ENCODE data around the gene PLEKHG4.

Gene PLEKHG4

DNA sequence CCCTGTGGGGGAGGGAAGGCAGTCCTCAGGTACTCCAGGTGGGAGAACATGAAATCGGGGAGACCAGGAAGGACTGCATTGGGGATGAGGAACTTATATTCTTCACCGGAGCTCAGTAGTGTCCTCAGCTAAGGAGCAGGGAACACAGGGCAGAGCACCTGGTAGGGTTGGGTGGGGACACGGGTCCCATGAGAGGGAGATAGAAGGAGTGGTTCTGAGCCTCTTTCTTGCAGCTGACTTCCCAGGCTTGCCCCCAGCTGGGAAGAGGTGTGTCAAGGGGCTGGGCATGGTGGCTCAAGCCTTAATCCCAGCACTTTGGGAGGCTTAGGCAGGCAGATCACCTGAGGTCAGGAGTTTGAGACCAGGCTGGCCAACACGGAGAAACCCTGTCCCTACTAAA lies 34.1 kb upstream of the PLEKHG4 start:
- DNase-seq: peak in 1 of 2 experiments; percentile 22

DNA sequence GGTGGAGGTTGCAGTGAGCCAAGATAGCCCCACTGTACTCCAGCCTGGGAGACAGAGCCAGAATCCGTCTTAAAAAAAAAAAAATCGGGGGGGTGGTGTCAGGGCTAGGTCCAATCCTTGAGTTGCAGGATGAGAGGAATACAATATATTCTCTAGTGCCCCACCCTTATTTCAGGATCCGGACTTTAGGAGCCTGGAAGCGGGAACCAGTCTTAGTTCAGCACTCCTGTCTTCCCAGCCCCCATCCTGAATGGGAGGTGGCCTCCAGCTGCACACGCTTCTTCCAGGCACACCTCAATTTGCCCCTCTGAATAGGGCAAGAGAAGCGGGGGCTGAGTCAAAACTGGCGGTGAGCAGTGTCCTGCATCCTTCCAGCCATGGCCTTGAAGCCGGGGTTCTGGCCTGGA lies 33.7 kb upstream of the PLEKHG4 start:
- DNase-seq: no peak

DNA sequence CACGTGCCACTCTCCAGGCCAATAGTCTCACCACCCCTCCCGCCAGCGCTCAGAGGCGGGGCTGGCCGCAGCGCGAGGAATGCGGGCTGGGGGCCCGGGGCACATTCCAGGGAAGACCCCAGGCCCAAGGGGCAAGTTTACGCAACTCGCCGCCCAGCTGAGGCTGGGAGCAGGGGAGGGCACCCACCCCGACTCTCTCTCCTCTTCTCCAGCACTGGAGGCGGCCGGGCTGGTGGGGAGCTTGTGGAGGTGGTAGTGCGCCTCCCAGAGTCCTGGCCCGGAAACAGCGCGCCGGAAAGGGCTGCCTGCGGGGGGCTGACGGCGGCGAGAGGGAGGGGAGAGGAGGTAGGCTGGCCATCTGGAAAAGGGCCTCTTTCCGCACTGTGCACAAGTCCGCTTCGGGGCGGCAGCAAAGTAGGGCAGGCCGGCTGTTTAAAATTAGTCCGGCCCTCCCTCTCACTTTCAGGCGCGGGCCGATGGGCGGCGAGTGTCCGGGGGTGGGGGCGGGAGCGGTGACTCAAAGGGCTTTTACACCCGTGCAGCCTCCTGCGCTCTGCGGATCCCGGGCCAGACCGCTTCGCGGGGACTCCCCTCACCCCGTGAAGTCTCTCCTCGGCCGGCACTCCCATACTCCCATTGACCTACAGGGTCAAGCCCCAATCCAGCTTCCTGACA lies 33.1 kb upstream of the PLEKHG4 start:
- peak; percentile 73 to 78 for DNase-seq

DNA sequence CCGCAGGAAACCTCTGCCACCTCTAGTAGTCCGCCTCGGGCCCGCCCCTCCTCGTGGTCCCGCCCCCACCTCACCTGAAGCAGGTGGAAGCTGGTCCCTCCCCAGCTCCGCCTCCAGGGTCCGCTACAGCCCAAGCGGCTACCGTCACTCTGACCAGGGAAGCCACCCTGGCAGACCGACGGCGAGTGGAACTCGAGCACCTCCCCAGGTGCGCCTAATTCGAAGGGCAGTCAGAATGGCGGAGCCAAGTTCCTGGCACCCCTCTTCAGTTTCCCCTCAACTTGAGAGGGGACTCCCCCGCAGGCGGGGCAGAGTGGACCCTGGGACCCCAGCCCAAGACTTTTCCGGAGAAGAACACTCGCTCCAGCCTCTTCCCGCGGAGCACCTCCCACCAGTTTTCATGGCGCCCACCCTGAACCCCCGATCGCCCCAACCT lies 32.6 kb upstream of the PLEKHG4 start:
- peak in 1 of 2 experiments; percentile 62 for DNase-seq

DNA sequence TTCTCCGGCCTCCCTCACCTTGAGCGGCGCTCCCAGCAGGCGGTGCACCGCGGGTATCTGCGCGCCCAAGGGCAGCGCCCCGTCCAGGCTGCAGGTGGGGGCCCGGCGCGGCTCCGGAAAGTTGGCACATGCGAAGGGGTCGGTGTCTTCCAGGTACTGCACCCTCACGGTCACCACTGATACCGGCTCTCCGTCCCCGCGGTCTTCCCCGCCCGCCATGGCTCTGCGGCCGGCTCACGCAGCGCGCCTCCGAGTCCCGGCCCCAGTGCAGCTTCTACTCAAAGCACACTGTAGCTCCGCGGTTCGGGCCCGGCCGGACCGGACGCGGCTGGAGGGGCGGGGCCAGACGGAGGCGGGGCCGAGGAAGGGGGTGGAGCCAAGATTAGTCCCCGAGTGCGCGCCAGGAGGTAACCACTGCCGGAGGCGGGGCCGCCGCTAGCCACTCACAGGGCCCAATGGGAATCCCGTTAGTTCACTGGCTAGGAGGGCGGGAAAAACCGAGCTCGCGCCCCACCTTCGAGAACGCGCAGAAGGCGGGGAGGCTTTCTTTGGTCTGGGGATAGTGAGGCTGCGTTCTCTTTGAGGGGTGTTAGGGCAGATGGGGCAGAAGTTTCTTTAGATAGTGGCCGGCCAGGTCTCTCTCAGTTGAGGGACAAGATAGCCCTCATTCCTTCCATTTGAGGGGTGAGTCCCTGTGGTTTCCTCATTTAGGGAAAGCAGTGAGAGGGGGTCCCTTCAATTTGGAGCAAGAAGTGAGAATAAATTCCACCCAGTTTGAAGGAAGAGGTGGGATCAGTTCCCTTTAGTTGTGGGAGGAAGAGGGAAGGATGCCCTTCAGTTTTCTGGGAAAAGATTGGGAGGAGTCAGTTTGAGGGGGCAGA lies 31.9 kb upstream of the PLEKHG4 start, which contains the start of gene FHOD1:
Gene FHOD1, minus strand, starts transcription at position 290 of the 881 bp plus-strand sequence. Its CDS starts 71 bp downstream, at position 219.
- DNase-seq: peak; percentile 95 to 98

DNA sequence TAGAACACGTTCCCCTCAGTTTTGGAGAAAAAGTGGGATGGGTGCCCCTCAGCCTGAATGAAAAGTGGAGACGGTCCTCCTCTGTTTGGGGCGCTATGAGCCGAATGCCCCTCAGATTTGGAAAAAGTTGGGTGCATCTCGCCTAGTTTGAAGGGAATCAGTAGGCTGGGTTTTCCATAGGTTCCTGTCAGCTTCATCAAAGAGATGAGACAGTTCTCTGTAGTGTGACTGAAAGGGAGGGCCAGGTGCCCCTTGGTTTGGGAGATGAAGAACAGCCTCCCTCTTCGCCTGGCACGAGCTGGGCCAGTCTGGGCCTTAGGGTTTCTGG lies 31.3 kb upstream of the PLEKHG4 start:
- no peak for DNase-seq

DNA sequence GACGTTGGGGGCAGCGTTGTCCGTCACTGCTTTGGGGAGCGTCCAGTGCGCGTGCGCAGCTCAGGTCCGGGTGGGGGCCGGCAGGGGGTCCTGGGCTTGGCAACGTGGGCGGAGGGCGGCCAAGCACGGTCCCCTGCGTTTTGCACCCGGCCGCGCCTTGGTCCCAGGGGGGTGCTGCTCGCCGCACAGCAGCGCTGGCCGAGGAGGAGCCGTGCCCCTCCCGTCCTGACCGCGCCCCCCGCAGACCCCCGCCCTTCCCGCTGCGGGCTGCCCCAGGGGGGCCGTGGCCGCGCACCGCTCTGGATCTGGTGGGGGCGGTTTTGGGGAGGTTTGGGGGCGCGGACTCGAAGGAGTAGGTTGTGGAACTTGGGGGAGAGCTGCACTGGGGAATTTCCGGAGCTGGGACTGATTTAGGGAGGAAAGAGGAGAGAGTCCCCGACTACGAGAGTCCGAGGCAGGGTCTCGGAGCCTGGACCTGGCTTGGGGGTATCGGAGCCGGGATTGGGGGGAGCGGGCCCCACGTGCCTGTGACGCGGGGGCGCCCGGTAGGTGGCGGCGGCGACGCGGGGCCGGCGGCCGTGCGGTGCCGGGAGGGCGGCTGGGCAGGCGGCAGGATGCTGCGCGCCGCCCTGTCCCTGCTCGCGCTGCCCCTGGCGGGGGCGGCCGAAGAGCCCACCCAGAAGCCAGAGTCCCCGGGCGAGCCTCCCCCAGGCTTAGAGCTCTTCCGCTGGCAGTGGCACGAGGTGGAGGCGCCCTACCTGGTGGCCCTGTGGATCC lies 30.7 kb upstream of the PLEKHG4 start, which contains the start of gene SLC9A5:
Gene SLC9A5, plus strand, starts transcription at position 579 of the 777 bp plus-strand sequence. Its CDS starts 36 bp downstream, at position 615.
- DNase-seq: peak; percentile 45 to 60

DNA sequence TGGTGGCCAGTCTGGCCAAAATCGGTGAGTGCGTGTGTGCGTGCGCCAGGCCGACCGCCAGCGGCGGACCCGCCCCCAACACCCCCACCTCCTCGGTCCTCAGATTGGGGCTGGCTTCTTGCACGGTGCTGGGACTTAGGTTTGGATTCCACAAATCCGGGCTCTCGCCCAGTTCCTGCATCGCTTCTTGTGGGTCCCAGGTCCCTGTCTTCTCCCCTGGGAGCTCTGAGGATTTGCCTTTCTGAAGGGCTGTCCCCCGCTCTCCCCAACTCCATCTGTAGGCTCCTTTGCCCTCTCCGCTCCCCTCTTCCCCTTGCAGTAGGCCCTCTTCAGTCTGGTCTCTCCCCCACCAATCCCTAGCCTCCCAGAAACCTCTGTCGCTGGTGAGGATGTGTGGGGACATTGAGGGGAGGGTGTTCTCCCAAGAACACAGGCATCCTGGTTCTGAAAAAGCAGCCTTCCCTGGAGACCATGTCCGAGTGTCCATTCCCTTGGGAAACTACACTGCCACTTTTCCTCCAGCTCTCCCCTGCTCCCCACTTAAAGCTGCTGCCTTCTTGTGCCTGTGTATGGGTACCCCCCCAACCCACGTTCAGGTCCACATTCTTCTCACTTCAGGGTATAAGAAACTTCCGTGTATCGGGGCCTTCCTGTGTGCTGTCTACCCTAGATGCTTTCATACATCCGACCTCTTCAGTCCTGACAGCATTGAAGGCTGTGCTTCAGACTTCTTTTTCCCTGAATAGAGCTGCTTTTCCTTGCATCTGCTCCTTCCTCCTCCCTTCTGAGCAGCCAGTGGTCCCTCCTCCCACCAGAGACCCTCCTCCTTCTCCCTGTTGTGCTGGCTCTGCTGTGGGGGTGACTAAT lies 29.9 kb upstream of the PLEKHG4 start:
- DNase-seq: no peak

DNA sequence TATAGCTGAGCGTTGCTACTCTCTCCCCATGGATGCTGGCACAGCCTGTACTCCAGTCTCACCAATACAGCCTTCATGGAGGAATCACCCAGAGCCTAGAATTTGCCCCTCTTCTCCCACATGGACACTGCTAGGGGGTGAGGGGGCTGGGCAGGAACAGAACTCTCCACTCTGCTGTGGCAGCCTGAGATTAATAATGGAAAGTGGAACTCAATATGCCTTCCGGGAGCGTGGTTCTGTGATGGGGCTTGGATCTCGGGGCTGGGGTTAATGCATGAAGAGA lies 29.3 kb upstream of the PLEKHG4 start:
- no peak for DNase-seq

DNA sequence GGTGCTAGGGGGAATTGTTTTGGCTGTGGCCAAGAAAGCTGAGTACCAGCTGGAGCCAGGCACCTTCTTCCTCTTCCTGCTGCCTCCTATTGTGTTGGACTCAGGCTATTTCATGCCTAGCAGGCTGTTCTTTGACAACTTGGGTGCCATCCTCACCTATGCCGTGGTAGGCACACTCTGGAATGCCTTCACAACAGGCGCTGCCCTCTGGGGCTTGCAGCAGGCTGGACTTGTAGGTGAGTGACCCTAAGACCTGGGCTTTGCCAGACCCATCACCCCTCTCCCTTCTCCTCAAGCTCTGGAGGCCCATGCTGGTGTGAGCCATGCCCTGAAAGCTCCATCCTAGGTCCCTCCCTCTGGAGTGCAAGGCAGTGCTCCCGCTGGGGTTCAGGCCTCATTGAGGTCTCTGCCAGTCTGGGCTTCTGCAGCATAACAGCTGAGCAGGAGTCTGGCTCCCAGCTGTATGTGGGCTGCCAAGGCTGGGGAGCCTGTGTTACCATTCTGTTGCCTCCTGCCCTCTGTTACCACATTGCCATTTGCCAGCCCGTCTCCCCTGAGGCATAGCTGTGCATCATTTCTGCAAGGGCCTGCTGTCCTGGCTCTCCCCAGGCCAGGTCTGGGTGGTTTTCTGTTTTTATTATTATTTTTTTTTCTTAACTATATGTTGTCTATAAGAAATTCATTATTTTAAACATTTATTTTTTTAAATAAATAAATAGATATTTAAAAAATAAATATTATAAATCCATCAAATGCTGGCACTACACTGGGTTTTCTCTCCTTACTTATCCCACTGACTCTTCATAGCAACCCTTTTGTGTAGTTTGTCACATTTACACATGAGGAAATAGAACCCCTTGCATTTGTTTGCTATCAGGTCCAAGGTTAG lies 26.5 kb upstream of the PLEKHG4 start:
- DNase-seq: no peak

DNA sequence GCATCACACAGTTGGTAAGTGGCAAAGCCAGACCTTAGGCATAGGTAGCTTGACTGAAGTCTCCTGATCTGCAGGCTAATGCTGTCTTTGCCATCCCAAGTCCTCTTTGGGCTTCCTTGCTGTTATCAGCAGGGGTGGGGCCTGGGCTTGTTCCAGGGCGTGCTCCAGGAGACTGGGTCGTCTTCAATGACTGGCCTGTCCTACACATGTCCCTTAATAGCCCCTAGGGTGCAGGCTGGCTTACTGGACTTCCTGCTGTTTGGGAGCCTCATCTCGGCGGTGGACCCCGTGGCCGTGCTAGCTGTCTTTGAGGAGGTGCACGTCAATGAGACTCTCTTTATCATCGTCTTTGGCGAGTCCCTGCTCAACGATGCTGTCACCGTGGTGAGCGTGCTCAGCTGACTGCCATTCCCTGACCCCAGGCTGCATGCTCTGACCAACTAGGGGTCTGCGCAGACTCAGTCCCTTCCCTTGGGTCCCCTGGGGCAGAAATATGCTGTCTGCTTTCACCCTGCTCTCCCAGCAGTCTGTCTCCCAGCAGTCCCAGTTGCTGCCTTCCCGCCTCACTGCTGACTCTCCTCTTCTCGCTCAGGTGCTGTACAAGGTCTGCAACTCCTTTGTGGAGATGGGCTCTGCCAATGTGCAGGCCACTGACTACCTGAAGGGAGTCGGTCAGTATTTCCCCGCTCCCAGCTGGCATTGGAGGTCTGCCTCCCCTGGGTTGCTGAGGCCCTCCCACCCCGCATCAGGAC lies 24.4 kb upstream of the PLEKHG4 start:
- DNase-seq: no peak

DNA sequence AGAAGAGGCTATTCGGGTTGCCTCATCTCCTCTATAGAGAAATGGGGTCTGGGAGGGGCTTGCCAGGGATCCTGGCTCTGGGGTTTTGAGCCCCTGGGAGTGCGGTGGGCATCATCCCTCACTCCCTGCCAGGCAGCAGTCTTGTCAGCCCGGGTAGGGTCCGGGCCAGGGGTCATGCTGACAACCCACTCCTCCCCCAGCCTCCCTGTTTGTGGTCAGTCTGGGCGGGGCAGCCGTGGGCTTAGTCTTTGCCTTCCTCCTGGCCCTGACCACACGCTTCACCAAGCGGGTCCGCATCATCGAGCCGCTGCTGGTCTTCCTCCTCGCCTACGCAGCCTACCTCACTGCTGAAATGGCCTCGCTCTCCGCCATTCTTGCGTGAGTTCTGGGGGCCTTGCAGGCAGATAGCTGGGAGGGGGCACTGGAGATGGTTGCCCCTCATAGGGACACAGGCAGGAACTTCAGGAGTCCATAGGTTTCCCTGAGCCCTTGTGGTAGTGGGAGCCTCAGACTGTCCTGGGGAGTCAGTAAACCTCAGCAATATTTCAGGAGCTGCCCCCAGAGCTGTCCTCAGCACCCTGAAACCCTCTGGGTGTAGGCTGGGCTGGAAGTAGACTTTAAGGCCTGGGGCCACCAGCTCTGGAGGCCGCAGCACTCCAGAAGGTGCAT lies 23.6 kb upstream of the PLEKHG4 start:
- no peak for DNase-seq

DNA sequence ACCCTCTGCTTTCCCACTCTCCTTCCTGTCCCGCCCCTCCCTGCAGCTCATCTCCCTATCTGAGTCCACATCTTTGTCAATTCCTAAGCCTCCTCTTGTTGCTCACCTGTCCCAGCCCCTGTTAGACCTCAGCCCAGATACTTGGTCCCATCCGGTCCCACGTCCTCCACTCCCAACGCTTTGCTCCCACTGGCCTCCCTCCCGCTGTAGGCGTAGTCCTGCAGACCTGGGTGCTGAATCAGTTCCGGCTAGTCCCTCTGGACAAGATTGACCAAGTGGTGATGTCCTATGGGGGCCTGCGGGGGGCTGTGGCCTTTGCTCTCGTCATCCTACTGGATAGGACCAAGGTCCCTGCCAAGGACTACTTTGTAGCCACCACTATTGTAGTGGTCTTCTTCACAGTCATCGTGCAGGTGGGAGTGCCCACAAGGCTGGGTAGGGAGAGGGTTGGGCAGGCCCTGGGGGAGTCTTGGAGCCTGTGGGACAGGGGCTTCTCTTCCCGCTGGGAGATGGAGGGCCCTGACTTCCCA lies 22.6 kb upstream of the PLEKHG4 start:
- DNase-seq: no peak

DNA sequence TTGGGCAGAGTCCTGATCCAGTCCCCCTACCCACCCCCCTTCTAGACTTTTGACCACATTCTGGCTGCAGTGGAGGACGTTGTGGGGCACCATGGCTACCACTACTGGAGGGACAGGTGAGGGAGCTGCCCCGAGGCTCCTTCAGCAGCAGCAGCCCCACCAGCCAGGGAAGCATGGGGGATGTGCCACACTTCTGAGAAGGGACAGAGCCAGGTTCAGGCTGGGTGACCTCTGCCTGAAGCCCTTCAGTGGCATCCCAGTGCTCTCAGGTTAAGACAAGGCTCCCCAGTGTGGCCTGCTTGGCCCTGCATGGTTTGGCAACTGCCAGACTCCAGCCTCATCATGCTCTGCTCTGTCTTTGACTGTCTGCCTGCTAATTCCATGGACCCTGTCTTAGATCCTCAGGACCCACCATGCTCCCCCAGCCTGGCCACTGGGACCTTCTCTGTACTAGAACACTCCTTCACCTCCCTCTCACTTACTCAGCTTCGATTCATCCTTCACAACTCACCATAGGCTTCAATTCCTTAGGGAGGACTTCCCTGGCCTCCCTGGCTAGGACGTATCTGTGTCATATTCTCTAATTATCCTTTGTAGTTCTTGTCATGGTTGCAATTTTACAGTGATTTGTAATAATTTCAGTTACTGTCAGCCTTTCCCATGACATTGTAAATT lies 21.7 kb upstream of the PLEKHG4 start:
- no peak for DNase-seq

DNA sequence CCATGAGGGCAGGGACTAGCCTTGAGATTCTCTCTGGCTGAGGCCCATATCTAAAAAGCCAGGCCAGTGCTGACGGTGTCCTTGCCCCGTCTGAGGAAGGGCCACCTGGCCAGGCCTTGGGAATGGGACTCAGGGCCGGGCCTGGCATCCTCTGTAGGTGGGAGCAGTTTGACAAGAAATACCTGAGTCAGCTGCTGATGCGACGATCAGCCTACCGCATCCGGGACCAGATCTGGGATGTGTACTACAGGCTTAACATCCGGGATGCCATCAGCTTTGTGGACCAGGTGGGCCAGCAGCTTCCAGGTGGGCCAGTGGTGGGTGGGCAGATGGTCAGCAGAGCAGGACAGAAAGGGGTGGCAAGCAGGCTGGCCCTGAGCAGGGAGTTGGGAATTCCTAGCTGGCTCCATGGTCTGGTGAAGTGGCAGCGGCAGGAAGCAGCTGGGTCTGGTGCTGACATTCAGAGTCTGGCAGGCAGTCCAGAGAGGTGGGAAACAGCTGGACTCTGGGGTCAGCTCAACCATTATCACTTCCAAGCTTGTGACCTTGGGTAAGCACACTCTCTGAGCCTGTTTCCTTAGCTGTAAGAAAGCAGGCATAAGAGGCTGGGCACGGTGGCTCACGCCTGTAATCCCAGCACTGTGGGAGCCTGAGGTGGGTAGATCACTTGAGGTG lies 21.0 kb upstream of the PLEKHG4 start:
- DNase-seq: no peak

DNA sequence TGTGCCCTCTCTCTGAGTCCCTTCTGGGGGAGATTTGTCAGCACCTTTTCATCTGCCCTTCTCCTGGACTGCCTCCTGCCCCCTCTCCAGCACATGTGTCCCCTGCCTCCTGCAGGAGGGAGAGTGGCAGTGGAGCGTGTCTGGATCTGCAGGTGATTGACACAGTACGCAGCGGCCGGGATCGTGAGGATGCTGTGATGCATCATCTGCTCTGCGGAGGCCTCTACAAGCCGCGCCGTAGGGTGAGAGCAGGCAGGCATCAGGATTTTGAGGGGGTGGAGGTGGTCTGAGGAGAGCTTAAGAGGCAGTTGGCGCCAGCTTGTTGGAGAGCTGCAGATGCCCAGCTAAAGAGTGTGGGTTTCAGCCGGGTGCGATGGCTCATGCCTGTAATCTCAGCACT lies 19.6 kb upstream of the PLEKHG4 start:
- DNase-seq: peak; percentile 92 to 96

DNA sequence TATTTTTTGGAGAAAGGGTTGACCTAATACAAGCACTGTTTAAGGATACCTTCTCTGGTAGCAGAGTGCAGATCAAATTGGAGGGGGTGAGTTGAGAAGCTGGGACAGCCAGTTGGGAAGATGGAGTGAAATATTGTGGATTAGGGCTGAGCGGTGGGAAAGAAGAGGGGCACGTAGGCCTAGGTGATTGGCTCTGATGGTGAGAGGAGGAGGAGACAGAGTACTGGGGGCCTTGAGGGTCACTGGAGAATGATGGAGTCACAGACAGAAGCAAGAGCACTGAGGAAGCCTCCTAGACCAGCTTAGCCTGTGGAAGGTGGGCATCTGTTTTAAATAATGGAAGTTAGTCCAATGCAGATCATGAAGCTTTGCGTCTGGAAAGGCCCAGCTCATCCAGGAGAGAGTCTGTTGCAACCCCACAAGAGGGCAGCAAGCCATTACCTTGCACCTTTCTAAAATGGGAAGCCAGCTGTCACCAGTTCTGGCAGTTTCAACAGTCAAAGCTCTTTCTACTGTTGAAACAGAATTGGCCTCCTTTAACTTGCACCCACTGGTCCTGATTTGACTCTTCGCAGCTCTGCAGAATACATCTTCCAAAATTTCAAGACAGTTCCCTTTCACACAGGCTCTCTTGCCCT lies 18.8 kb upstream of the PLEKHG4 start:
- DNase-seq: peak; percentile 61 to 87

DNA sequence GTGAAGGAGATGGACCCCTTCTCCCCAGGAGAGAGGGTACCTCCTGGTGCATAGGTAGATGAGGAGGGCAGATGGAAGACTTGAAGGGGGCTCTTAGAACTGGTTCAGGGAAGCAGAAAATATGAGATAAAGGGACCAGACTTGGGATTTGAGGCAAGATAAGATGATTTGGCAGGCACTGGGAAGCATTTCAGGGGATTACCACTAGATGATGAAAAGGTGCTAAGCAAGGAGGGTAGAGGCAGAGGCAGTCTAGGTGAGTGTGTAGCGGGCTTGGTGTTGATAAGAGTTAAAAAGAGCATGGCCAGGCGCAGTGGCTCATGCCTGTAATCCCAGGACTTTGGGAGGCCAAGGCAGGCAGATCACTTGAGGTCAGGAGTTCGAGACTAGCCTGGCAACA lies 16.1 kb upstream of the PLEKHG4 start:
- no peak for DNase-seq

All from NCI-H524 (cell line).